Colon (tissue), 2 donors: ENCODE measurements around the gene FNDC5.

ENCODE experiments used
- FAIRE-seq: peaks from 2 replicates; lab custom pipeline; 2012; peaks lifted over from hg19 to GRCh38; lab: Jason Lieb, UNC
- donor health status: control.
- donor health status: control.

Gene FNDC5

DNA sequence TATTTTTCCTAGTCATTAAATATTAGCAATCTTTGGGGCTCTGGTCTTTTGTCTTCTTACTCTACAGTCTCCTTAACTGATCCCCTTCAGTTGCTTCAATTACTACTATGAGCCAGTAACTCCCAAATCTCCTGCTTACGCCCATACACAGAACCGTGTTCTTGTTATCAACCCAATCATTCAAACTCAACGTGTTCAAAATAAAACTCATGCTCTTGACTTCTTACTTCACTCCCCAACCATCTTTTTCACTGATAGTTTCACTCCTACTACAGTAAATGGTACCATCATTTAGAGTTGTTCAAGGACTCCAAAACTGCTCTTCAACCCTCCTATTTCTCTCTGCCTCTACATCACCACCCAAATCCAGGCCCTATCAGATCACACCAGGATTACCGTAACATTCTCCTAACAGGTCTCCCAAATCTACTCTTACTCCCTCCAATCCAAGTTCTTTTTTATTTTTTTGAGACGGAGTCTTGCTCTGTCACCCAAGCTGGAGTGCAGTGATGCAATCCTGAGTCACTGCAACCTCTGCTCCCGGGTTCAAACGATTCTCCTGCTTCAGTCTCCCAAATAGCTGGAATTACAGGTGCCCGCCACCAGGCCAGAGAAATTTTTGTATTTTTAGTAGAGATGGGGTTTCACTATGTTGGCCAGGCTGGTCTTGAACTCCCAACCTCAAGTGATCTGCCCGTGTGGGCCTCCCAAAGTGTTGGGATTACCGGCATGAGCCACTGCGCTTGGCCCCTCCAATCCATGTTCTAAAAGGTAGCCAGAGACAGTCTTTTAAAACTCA lies 56.6 kb downstream of the FNDC5 start:
- FAIRE-seq, result no peak
